ENCODE results near the gene NLGN1.
A peak's percentile ranks its signal among the peaks of the same experiment; 100 is the strongest.
"Not testable (repeated sequence)": the region's sequence is repeated elsewhere in the genome, so short reads cannot be mapped to it uniquely, and the experiment has no call there.

The NLGN1 gene

DNA sequence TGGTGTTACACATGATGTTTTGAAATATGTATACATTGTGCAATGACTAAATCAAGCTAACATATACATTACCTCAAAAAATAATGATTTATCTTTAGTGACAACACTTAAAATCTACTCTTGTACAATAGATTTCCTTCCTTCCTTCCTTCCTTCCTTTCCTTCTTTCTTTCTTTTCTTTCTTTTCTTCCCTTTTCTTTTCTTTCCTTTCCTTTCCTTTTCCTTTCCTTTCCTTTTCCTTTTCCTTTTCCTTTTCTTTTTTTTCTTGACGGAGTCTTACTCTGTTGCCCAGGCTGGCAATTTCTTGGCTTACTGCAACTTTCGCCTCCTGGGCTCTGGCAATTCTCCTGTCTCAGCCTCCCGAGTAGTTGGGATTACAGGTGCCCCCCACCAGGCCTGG is 170.5 kb downstream of the NLGN1 start:
- no peak for DNase-seq

- no peak for DNase-seq
Measured at GRCh38 chr3:173568623-173569022, 171.1 kb downstream of the NLGN1 start.

GRCh38 chr3:173583496-173583895 is 186.0 kb downstream of the NLGN1 start:
- DNase-seq = no peak

DNA sequence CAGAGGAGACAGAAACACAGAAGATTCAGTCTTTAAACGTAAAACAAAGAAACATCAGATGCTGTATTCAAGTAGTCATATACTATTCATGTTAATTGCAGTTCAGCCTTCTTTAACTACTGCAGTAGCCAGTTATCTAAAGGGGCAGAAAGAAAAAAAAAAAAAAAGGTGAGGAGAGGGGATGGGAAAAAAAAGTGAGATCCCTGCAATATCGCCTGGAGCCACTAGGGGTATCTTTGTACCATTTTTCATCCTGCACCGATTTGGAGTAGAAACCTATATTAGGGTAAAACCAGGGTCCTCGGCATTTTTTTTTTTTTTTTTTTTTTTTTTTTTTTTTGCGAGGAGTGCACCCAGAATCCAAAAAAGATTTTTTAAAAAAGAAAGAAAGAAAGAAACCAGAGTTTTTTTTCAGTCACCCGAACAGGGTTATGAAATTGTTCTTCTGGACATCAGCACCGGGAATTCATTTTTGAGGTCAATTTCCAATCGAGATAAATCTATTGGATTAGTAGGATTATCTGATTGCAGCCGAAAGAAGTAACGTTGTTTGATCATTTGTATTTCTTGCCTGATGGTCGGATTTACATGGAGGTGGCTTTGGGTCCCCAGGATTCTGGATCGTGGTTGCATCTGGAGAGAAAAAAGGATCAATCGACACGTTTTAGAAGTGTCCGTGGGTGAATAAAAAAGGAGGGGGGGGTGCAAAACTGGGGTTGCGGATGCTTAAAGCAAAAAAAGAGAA is 186.7 kb downstream of the NLGN1 start:
- DNase-seq = peak; percentile 42

- DNase-seq = peak; percentile 89
Measured at GRCh38 chr3:173584838-173585831, 187.6 kb downstream of the NLGN1 start.

DNA sequence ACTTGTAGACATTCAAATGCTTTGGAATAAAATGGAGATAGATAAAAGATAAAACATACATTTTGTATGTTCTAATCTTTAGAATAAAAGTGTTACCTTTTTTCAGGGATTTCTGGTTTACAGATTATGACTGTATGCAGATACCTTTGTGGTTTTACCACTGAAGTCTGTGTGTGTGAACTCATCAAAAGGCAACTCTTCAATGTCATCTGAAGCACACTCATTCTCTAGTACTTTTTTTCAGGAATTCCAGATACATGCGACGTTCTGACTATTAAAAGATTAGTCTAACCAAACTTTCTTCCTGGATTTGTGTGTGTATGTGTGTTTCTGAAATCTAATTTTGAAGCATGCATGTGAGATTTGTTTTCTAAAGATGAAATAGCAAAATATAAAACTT is 188.6 kb downstream of the NLGN1 start:
- DNase-seq = no peak

- DNase-seq = no peak
Measured at GRCh38 chr3:173587055-173587454, 189.5 kb downstream of the NLGN1 start.

- DNase-seq = no peak
Measured at GRCh38 chr3:173588556-173588955, 191.0 kb downstream of the NLGN1 start.

- DNase-seq = no peak
Measured at GRCh38 chr3:173589116-173589515, 191.6 kb downstream of the NLGN1 start.

GRCh38 chr3:173591401-173591800 is 193.9 kb downstream of the NLGN1 start:
- no peak for DNase-seq

- not testable (repeated sequence) for DNase-seq
Measured at GRCh38 chr3:173594881-173595280, 197.3 kb downstream of the NLGN1 start.

DNA sequence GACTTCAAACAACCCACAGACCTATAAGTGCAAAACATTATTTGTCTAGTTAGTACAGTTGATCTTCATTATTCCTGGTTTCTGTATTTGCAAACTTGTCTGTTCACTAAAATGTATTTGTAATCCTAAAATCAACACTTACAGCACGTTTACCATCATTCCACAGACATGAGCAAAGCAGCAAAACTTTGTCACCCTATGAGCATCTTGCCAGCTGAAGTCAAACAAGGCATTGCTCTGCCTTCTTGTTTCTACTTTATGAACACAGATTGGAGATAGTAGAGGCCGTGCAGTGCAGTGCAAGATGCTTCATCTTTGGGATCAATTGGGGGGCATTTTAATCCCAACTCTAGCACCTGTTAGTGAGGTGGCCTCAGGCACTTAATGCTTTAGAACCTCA is 202.1 kb downstream of the NLGN1 start:
- DNase-seq = no peak

DNA sequence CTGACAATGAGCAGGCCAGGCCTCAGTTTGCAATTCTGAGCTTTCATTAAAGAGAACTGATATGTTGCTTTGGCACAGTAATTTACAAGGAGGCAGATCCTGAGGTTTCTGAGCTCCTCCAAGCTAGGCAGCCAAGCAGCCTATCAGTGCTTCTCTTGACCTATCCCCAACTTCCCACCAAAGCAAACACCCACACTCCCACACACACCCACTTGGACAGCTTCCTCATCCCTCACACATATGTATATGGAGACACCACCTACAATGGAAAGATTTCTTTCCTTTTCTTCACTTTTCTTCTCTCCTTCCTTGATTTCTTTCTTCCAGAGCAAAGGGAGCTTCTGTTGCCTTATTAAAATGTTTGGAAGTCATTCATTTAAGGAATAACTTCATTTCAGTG is 217.0 kb downstream of the NLGN1 start:
- no peak for DNase-seq

DNA sequence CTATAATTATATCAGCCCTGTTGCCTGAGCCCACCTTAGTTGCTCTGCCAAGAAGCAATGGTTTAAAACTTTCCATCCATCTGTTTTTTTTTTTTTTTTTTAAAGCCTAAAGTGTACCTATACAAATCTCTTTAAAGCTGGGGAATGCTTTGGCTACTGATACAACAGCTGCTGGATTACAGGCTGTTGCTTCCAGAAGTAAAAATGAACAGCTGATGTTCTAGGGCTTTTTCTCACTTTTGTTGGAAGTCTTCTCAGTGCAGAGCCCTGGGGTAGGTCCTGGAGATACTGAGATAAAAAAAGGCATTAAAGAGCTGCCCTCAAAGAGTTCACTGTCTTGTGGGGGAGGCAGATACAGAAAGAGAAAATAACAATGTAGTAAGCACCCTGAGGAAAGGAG is 218.1 kb downstream of the NLGN1 start:
- DNase-seq = no peak

GRCh38 chr3:173617490-173617889 is 219.9 kb downstream of the NLGN1 start:
- no peak for DNase-seq

DNA sequence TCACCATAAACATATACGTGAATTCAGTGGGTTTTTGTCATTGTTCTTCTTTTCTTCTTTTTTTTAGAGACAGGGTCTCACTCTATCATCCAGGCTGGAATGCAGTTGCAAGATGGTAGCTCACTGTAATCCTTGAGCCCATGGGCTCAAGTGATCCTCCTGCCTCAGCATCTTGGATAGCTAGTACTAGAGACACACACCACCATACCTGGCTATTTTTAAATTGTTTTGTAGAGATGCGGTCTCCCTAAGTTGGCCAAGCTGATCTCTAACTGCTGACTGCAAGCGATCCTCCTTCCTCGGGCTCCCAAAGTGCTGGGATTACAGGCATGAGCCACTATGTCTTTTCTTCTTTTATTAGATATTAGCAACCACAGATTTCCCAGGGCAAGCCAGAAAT is 220.6 kb downstream of the NLGN1 start:
- no peak for DNase-seq

DNA sequence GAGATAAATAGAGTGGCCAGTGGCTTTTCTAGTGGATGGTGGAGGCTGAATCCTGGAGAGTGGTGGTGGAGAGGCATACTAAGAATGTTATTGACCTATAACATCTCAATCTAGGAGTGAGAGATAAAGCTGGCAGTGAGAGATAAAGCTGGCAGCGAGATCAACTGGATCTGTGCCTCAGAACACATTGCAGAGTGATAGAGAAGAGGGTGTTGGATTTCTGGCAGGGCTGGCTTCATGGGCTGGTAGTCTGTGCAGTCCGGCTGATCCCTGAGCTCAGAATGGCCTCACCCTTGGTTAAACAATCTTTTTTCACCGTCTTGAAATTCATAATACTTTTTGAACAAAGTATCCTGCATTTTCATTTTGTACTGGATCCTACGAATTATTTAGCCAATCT is 221.2 kb downstream of the NLGN1 start:
- DNase-seq = no peak

- no peak for DNase-seq
Measured at GRCh38 chr3:173622166-173622565, 224.6 kb downstream of the NLGN1 start.

GRCh38 chr3:173624086-173624485 is 226.5 kb downstream of the NLGN1 start:
- no peak for DNase-seq

DNA sequence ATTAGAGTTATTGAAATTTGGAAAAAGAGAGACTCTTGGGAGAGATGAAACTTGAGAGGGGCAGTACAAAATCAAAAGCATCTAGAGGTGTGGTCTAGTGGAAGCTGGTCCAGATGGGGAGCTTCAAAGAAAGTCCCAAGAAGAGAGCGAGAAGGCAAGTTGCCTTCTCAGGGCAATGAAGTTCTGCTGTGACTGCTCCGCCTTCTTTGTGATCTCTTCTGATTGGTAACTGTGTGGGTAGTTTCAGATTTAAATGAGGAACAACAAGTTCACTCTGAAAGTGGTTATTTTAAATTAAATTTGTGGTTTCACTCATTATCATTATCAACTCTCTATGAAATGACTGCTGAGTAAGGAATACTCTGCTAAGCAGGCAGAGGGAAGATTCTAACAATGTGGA is 233.3 kb downstream of the NLGN1 start:
- DNase-seq = no peak

GRCh38 chr3:173632945-173633344 is 235.4 kb downstream of the NLGN1 start:
- no peak for DNase-seq

DNA sequence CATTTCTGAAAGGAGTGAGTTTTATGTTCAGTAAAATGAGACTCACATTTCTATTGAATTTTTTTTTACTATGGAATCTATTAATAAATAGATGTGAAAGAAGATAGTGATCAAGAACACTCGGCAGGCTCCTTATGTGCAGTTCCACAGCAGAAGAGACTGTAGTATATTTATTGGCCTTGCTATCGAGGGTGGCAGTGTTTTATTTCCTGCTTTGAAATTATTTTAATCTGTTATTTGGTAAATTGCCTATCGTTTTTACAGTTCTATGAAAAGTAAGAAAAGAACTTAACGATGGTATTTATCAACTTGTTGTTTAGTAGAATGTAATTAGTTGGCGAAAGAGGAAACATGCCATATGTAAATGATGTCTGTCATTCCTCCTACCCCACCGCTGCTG is 238.3 kb downstream of the NLGN1 start:
- peak; percentile 9 for DNase-seq

- no peak for DNase-seq
Measured at GRCh38 chr3:173639098-173639497, 241.6 kb downstream of the NLGN1 start.

GRCh38 chr3:173641696-173642095 is 244.2 kb downstream of the NLGN1 start:
- DNase-seq = no peak
